ENCODE results near the gene CLIC4.
"Not testable (repeated sequence)": the region's sequence is repeated elsewhere in the genome, so short reads cannot be mapped to it uniquely, and the experiment has no call there.

Gene CLIC4

GRCh38 chr1:24806588-24806987 is 61.3 kb downstream of the CLIC4 start:
- DNase-seq (ENCODE audit: low read depth in 2 of 2) = no peak

- DNase-seq (ENCODE audit: low read depth in 2 of 2) = not testable (repeated sequence)
Observed at GRCh38 chr1:24811494-24811893, 66.2 kb downstream of the CLIC4 start.

GRCh38 chr1:24820221-24820620 is 75.0 kb downstream of the CLIC4 start:
- DNase-seq (ENCODE audit: low read depth in 2 of 2) = not testable (repeated sequence)

GRCh38 chr1:24822887-24823286 is 77.6 kb downstream of the CLIC4 start:
- DNase-seq (ENCODE audit: low read depth in 2 of 2) = no peak

GRCh38 chr1:24823486-24823885 is 78.2 kb downstream of the CLIC4 start:
- not testable (repeated sequence) for DNase-seq (ENCODE audit: low read depth in 2 of 2)

- no peak for DNase-seq (ENCODE audit: low read depth in 2 of 2)
Observed at GRCh38 chr1:24825174-24825573, 79.9 kb downstream of the CLIC4 start.

- no peak for DNase-seq (ENCODE audit: low read depth in 2 of 2)
Observed at GRCh38 chr1:24826510-24826909, 81.3 kb downstream of the CLIC4 start.

- no peak for DNase-seq (ENCODE audit: low read depth in 2 of 2)
Observed at GRCh38 chr1:24827379-24828135, 82.3 kb downstream of the CLIC4 start.

GRCh38 chr1:24828183-24828886 is 83.1 kb downstream of the CLIC4 start:
- DNase-seq (ENCODE audit: low read depth in 2 of 2) = no peak

GRCh38 chr1:24828887-24829192 is 83.6 kb downstream of the CLIC4 start:
- DNase-seq (ENCODE audit: low read depth in 2 of 2) = no peak

- DNase-seq (ENCODE audit: low read depth in 2 of 2) = no peak
Observed at GRCh38 chr1:24830680-24831272, 85.5 kb downstream of the CLIC4 start.

- DNase-seq (ENCODE audit: low read depth in 2 of 2) = no peak
Observed at GRCh38 chr1:24841593-24841992, 96.3 kb downstream of the CLIC4 start.

- no peak for DNase-seq (ENCODE audit: low read depth in 2 of 2)
Observed at GRCh38 chr1:24846671-24847070, 101.4 kb downstream of the CLIC4 start.

GRCh38 chr1:24847995-24848881 is 103.0 kb downstream of the CLIC4 start:
- peak; percentile 76 to 88 for DNase-seq (ENCODE audit: low read depth in 2 of 2)

- DNase-seq (ENCODE audit: low read depth in 2 of 2) = no peak
Observed at GRCh38 chr1:24849672-24850295, 104.5 kb downstream of the CLIC4 start.

GRCh38 chr1:24850328-24850920 is 105.2 kb downstream of the CLIC4 start:
- no peak for DNase-seq (ENCODE audit: low read depth in 2 of 2)

- no peak for DNase-seq (ENCODE audit: low read depth in 2 of 2)
Observed at GRCh38 chr1:24853649-24854048, 108.4 kb downstream of the CLIC4 start.

GRCh38 chr1:24855474-24855873 is 110.2 kb downstream of the CLIC4 start:
- DNase-seq (ENCODE audit: low read depth in 2 of 2) = no peak

- no peak for DNase-seq (ENCODE audit: low read depth in 2 of 2)
Observed at GRCh38 chr1:24856787-24857506, 111.7 kb downstream of the CLIC4 start.

- DNase-seq (ENCODE audit: low read depth in 2 of 2) = no peak
Observed at GRCh38 chr1:24857507-24858133, 112.4 kb downstream of the CLIC4 start.
